Uterus (tissue), 4 donors: ENCODE measurements around the gene LRP1B. TPM values are rescaled to one million over a fixed set of nuclear protein-coding genes. Genes with fewer than 3 reads are reported as not detected.

Experiments
- DNase-seq, 2 donors: peaks; one replicate each; pipeline ENCODE4 v3.0.0-alpha.2; 2019 to 2020
- H3K27ac ChIP-seq, 2 donors: fragments of 200-600 bp; sonication (generic); 1 replicate in 1 of 2; 2 replicates in 1 of 2; pipeline ENCODE4 v1.5.1; 2016 to 2018
- H3K27me3 ChIP-seq, 2 donors: fragments of 200-600 bp; sonication (generic); one replicate each; pipeline ENCODE4 v1.5.1; 2018 to 2019; ENCODE audit warnings: control low read depth in 1 of 2
- H3K36me3 ChIP-seq, 2 donors: fragments of 200-600 bp; sonication (generic); one replicate each; pipeline ENCODE4 v1.5.1; 2019; ENCODE audit warnings: control low read depth in 1 of 2
- H3K4me1 ChIP-seq, 2 donors: fragments of 200-600 bp; sonication (generic); one replicate each; pipeline ENCODE4 v1.5.1; 2018 to 2019; ENCODE audit warnings: control low read depth in 1 of 2
- H3K4me3 ChIP-seq, 2 donors: fragments of 200-600 bp; sonication (generic); 1 replicate in 1 of 2; 2 replicates in 1 of 2; pipeline ENCODE4 v1.5.1; 2018 to 2019; ENCODE audit warnings: mild to moderate bottlenecking in 1 of 2
- H3K9me3 ChIP-seq, 2 donors: fragments of 200-600 bp; sonication (generic); one replicate each; pipeline ENCODE4 v1.5.1; 2019; ENCODE audit warnings: control low read depth in 1 of 2
- CTCF ChIP-seq, 4 experiments: fragments of 200-600 bp in 2 of 4; fragments of 450-650 bp in 2 of 4; sonication (generic) in 2 of 4; IDR thresholded peaks; one replicate each; pipeline ENCODE4 v1.5.1; 2016 to 2019; ENCODE audit warnings: antibody characterized with exemption in 4 of 4, mild to moderate bottlenecking in 2 of 4, moderate library complexity in 1 of 4
- POLR2A ChIP-seq, 2 donors: fragments of 450-650 bp; IDR thresholded peaks; one replicate each; pipeline ENCODE4 v1.6.1; 2016; ENCODE audit warnings: antibody characterized with exemption in 2 of 2, mild to moderate bottlenecking in 1 of 2, moderate library complexity in 1 of 2
- intact Hi-C: fragments of 100-400 bp; cut with DNase I; formaldehyde crosslinking; loops from one replicate; pipeline ENCODE4 v1.15.1; 2023; ENCODE audit warnings: low total_unique reads
- total RNA-seq, 4 donors: library from RNA; depleted of rRNA in 3 of 4; stranded (reverse); fragments of >200 nt in 3 of 4; gene quantifications; one replicate each; pipeline versions ENCODE4 v1.1.0 to v1.2.4, GENCODE V29; 2014 to 2023
- donor health status: DM: yes; HTN: yes; CAD: no.

Gene LRP1B
- total RNA-seq, 4 donors from 2014 or later, result 0.29 to 7.3 (median 0.79) TPM; not detected in 1

- H3K36me3 ChIP-seq, result no peaks in the 10 kb centered on the region
- H3K27me3 ChIP-seq, result no peaks in the 10 kb centered on the region
- no peaks in the 10 kb centered on the region for H3K9me3 ChIP-seq
- no peak overlapping the region for H3K27ac ChIP-seq
- no peaks in the 10 kb centered on the region for H3K4me1 ChIP-seq
- no peak overlapping the region for H3K4me3 ChIP-seq
- no peak for DNase-seq
- no peak for TF ChIP-seq POLR2A (IDR thresholded peaks at IDR 0.05)
- TF ChIP-seq CTCF (IDR thresholded peaks at IDR 0.05), result no peak
- intact Hi-C loops, result no loop called here
Measured at GRCh38 chr2:141142025-141142424, 988.8 kb downstream of the LRP1B start.

- no peak for DNase-seq
- Histone ChIP-seq H3K27me3 (no peaks in the 10 kb centered on the region), H3K4me3 (no peak overlapping the region), H3K36me3 (no peaks in the 10 kb centered on the region), H3K27ac (no peak overlapping the region), H3K9me3 (no peaks in the 10 kb centered on the region), H3K4me1 (no peaks in the 10 kb centered on the region)
- intact Hi-C loops, result no loop called here
- no peak for TF ChIP-seq CTCF (IDR thresholded peaks at IDR 0.05)
- no peak for TF ChIP-seq POLR2A (IDR thresholded peaks at IDR 0.05)
Measured at GRCh38 chr2:141137122-141137693, 993.6 kb downstream of the LRP1B start.

GRCh38 chr2:141133883-141134282, 996.9 kb downstream of the LRP1B start:
- Histone ChIP-seq H3K27me3 (no peaks in the 10 kb centered on the region), H3K9me3 (no peaks in the 10 kb centered on the region), H3K27ac (no peak overlapping the region), H3K4me1 (no peaks in the 10 kb centered on the region), H3K36me3 (no peaks in the 10 kb centered on the region), H3K4me3 (no peak overlapping the region)
- DNase-seq, result no peak
- TF ChIP-seq CTCF (IDR thresholded peaks at IDR 0.05) (no peak), POLR2A (IDR thresholded peaks at IDR 0.05) (no peak)
- intact Hi-C loops, result no loop called here

- TF ChIP-seq CTCF (IDR thresholded peaks at IDR 0.05), result no peak
- no peak for TF ChIP-seq POLR2A (IDR thresholded peaks at IDR 0.05)
- Histone ChIP-seq H3K27ac (no peak overlapping the region), H3K9me3 (no peaks in the 10 kb centered on the region), H3K27me3 (no peaks in the 10 kb centered on the region), H3K4me3 (no peak overlapping the region), H3K4me1 (no peaks in the 10 kb centered on the region), H3K36me3 (no peaks in the 10 kb centered on the region)
- DNase-seq, result no peak
- intact Hi-C loops, result no loop called here
Measured at GRCh38 chr2:141125432-141125831, 1005.4 kb downstream of the LRP1B start.

- H3K27ac ChIP-seq, result no peak overlapping the region
- H3K4me1 ChIP-seq, result no peaks in the 10 kb centered on the region
- TF ChIP-seq CTCF (IDR thresholded peaks at IDR 0.05) (no peak), POLR2A (IDR thresholded peaks at IDR 0.05) (no peak)
- no peaks in the 10 kb centered on the region for H3K27me3 ChIP-seq
- no peaks in the 10 kb centered on the region for H3K9me3 ChIP-seq
- no peak overlapping the region for H3K4me3 ChIP-seq
- no peak for DNase-seq
- intact Hi-C loops, result no loop called here
- H3K36me3 ChIP-seq, result no peaks in the 10 kb centered on the region
Measured at GRCh38 chr2:141118836-141119235, 1012.0 kb downstream of the LRP1B start.
